SK-N-SH (cell line): ENCODE measurements around the gene ZDHHC24. TPM values are rescaled to one million over a fixed set of nuclear protein-coding genes. Genes with fewer than 3 reads are reported as not detected.

Source experiments
- CTCF ChIA-PET: fragments of 300-600, 350-600 bp; formaldehyde crosslinking; extraction: SDS; loops from one replicate; lab custom pipeline; 2021; lab: Yijun Ruan, JAX
- POLR2A ChIA-PET: fragments of 350-600 bp; sonication (Branson Sonifier 250); formaldehyde crosslinking; extraction: SDS; loops from one replicate; lab custom pipeline; 2020; ENCODE audit warnings: antibody characterized with exemption, inconsistent platforms; lab: Yijun Ruan, JAX
- DNase-seq: peaks from one replicate; pipeline ENCODE4 v3.0.0; 2012
- H2AFZ ChIP-seq: fragments of 200-600 bp; sonication (generic); 2 replicates; pipeline ENCODE4 v1.8.1; 2016; ENCODE audit warnings: antibody characterized with exemption, mild to moderate bottlenecking, low read depth
- H3F3A ChIP-seq: fragments of 200-600 bp; sonication (generic); replicated peaks from 2 replicates; pipeline ENCODE3; 2016; ENCODE audit warnings: antibody characterized with exemption, mild to moderate bottlenecking; ENCODE audit not compliant: insufficient read depth
- H3K27ac ChIP-seq, 2 experiments: fragments of 200-500 bp in 1 of 2; fragments of 200-600 bp in 1 of 2; sonication (Bioruptor generic) in 1 of 2; sonication (generic), shearing (Covaris generic) in 1 of 2; 2 replicates each; pipeline versions ENCODE4 v1.5.1 to v1.6.1; 2014 to 2016; ENCODE audit warnings: low read depth in 2 of 2, inconsistent platforms in 1 of 2, low read length in 1 of 2, mild to moderate bottlenecking in 1 of 2, mixed read lengths in 1 of 2
- H3K27me3 ChIP-seq: fragments of 200-600 bp; sonication (generic), shearing (Covaris generic); 2 replicates; pipeline ENCODE4 v1.6.1; 2016; ENCODE audit warnings: mixed run types; ENCODE audit not compliant: insufficient read depth
- H3K36me3 ChIP-seq, 2 experiments: fragments of 200-500 bp in 1 of 2; fragments of 200-600 bp in 1 of 2; sonication (Bioruptor generic) in 1 of 2; sonication (generic) in 1 of 2; replicated peaks in 1 of 2; 2 replicates each; pipeline versions ENCODE3 to v1.5.1; 2014 to 2016; ENCODE audit warnings: low read length in 1 of 2, mild to moderate bottlenecking in 1 of 2; ENCODE audit not compliant: insufficient read depth in 2 of 2, control insufficient read depth in 1 of 2
- H3K4me1 ChIP-seq, 2 experiments: fragments of 200-500 bp in 1 of 2; fragments of 200-600 bp in 1 of 2; sonication (Bioruptor generic) in 1 of 2; sonication (generic), shearing (Covaris generic) in 1 of 2; 2 replicates each; pipeline versions ENCODE4 v1.5.1 to v1.6.1; 2014 to 2016; ENCODE audit warnings: low read depth in 1 of 2, low read length in 1 of 2, mixed run types in 1 of 2; ENCODE audit not compliant: insufficient read depth in 2 of 2, control insufficient read depth in 1 of 2
- H3K4me2 ChIP-seq: fragments of 200-600 bp; sonication (generic), shearing (Covaris generic); 2 replicates; pipeline ENCODE4 v1.6.1; 2017; ENCODE audit warnings: mixed run types
- H3K4me3 ChIP-seq, 2 experiments: fragments of 200-500 bp in 1 of 2; fragments of 200-600 bp in 1 of 2; sonication (Bioruptor generic) in 1 of 2; sonication (generic), shearing (Covaris generic) in 1 of 2; 2 replicates each; pipeline versions ENCODE4 v1.5.1 to v1.8.1; 2014 to 2016; ENCODE audit warnings: low read depth in 2 of 2, inconsistent platforms in 1 of 2, low read length in 1 of 2, mild to moderate bottlenecking in 1 of 2, mixed read lengths in 1 of 2, moderate library complexity in 1 of 2
- H3K79me2 ChIP-seq: fragments of 200-600 bp; sonication (generic); 2 replicates; pipeline ENCODE4 v1.8.1; 2017; ENCODE audit warnings: mild to moderate bottlenecking; ENCODE audit not compliant: insufficient read depth
- H3K9ac ChIP-seq: fragments of 200-600 bp; sonication (generic); 2 replicates; pipeline ENCODE4 v1.6.1; 2017; ENCODE audit warnings: mixed run types
- H3K9me2 ChIP-seq: fragments of 200-600 bp; sonication (generic); 2 replicates; pipeline ENCODE4 v1.6.1; 2017; ENCODE audit warnings: mixed run types
- H3K9me3 ChIP-seq: fragments of 200-600 bp; sonication (generic); 2 replicates; pipeline ENCODE4 v1.6.1; 2017; ENCODE audit warnings: mixed run types, mild to moderate bottlenecking, moderate library complexity
- H4K20me1 ChIP-seq: fragments of 200-600 bp; sonication (generic); 2 replicates; pipeline ENCODE4 v1.6.1; 2017; ENCODE audit warnings: mild to moderate bottlenecking, mixed run types; ENCODE audit not compliant: insufficient read depth
- CTCF ChIP-seq: fragments of 200-600 bp; sonication (generic); IDR thresholded peaks from 2 replicates; pipeline ENCODE4 v1.6.1; 2017; ENCODE audit warnings: antibody characterized with exemption, mild to moderate bottlenecking, moderate library complexity
- FOSL2 ChIP-seq: IDR thresholded peaks from 2 replicates; pipeline ENCODE4 v1.4.0; 2012; ENCODE audit warnings: low read depth, mild to moderate bottlenecking, moderate library complexity, borderline replicate concordance
- FOXM1 ChIP-seq: IDR thresholded peaks from 2 replicates; pipeline ENCODE4 v1.4.0; 2012; ENCODE audit warnings: low read depth, mild to moderate bottlenecking
- GABPA ChIP-seq: IDR thresholded peaks from 2 replicates; pipeline ENCODE4 v1.4.0; 2012; ENCODE audit warnings: low read depth, mild to moderate bottlenecking
- IRF3 ChIP-seq: fragments of 150-350 bp; IDR thresholded peaks from 2 replicates; pipeline ENCODE4 v1.6.1; 2016; ENCODE audit warnings: mild to moderate bottlenecking, low read depth, low read length
- MEF2A ChIP-seq: IDR thresholded peaks from 2 replicates; pipeline ENCODE4 v1.4.0; 2012; ENCODE audit warnings: low read depth, borderline replicate concordance
- MXI1 ChIP-seq: IDR thresholded peaks from 2 replicates; pipeline ENCODE4 v1.6.1; 2012; ENCODE audit warnings: mild to moderate bottlenecking, low read depth, low read length, improper control_type of control experiment
- POLR2AphosphoS5 ChIP-seq: IDR thresholded peaks from 2 replicates; pipeline ENCODE4 v1.6.1; 2012; ENCODE audit warnings: low read depth, low read length
- RFX5 ChIP-seq: IDR thresholded peaks from 2 replicates; pipeline ENCODE4 v1.6.1; 2012; ENCODE audit warnings: mild to moderate bottlenecking, improper control_type of control experiment, low read length
- SIN3A ChIP-seq: IDR thresholded peaks from 2 replicates; pipeline ENCODE4 v1.6.1; 2012; ENCODE audit warnings: low read depth, mild to moderate bottlenecking, low read length, moderate library complexity, borderline replicate concordance
- TAF1 ChIP-seq: IDR thresholded peaks from 2 replicates; pipeline ENCODE4 v1.6.1; 2012; ENCODE audit warnings: low read depth, mild to moderate bottlenecking, low read length, moderate library complexity, borderline replicate concordance
- TCF12 ChIP-seq: IDR thresholded peaks from 2 replicates; pipeline ENCODE4 v1.4.0; 2012
- WGBS: methylation state at CpG from one replicate; pipeline ENCODE4 v1.1.6; 2017; ENCODE audit warnings: low lambda C conversion rate; 5-methylcytosine and 5-hydroxymethylcytosine counted together
- polyA plus RNA-seq, 3 experiments: library from polyadenylated mRNA; depleted of rRNA; stranded (reverse); fragments of >200 nt; gene quantifications; 2 replicates each; pipeline ENCODE4 v1.2.3, GENCODE V29; 2012

ZDHHC24 gene
- polyA plus RNA-seq, 1 of the 3 experiments (the other 2 are of a cell fraction) = 13.1 TPM

- Histone ChIP-seq H3K9me3 (no peaks in the 10 kb centered on the region), H3K36me3 (peaks cover 4 to 14% of the 10 kb centered on the region in 2 experiments), H3K4me1 (peaks cover 0 to 2% of the 10 kb centered on the region in 2 experiments; a peak in 1 of 4 replicates), H3K79me2 (no peaks in the 10 kb centered on the region), H3K9me2 (no peaks in the 10 kb centered on the region), H3K9ac (no peak overlapping the region), H2AFZ (no peak overlapping the region), H3F3A (peaks cover 4% of the 10 kb centered on the region), H3K27ac (no peak overlapping the region), H3K27me3 (no peaks in the 10 kb centered on the region), H3K4me2 (no peak overlapping the region), H3K4me3 (no peak overlapping the region), H4K20me1 (no peaks in the 10 kb centered on the region)
- TF ChIP-seq MXI1 (no peak), TAF1 (no peak), GABPA (no peak), CTCF (no peak), FOXM1 (no peak)
- ChIA-PET CTCF (interaction anchor here (1.4 kb wide), 1 partner anchor 14 kb away, joined by 4 read pairs; no protein-coding TSS in a partner anchor), POLR2A (no interaction called here)
- no peak for DNase-seq
- 100% methylated on average over 1 of the region's 1 CpG for WGBS
Measured at GRCh38 chr11:66505276-66505816, 40.5 kb downstream of the ZDHHC24 start.

GRCh38 chr11:66498506-66498905 lies 47.3 kb downstream of the ZDHHC24 start:
- Histone ChIP-seq H3K4me2 (no peak overlapping the region), H3K79me2 (no peaks in the 10 kb centered on the region), H3K9me2 (no peaks in the 10 kb centered on the region), H3K4me3 (no peak overlapping the region), H4K20me1 (no peaks in the 10 kb centered on the region), H3K4me1 (no peaks in the 10 kb centered on the region), H3K27me3 (no peaks in the 10 kb centered on the region), H2AFZ (no peak overlapping the region), H3K27ac (no peak overlapping the region), H3K36me3 (peaks cover 9 to 18% of the 10 kb centered on the region in 2 experiments), H3F3A (no peaks in the 10 kb centered on the region), H3K9me3 (no peaks in the 10 kb centered on the region), H3K9ac (no peak overlapping the region)
- 95% methylated on average over 5 of the region's 5 CpGs for WGBS
- TF ChIP-seq MXI1 (no peak), POLR2AphosphoS5 (no peak), RFX5 (no peak), TCF12 (no peak), IRF3 (no peak), SIN3A (no peak), MEF2A (no peak), FOXM1 (no peak), FOSL2 (no peak)
- ChIA-PET POLR2A (no interaction called here), CTCF (no interaction called here)
- DNase-seq = no peak
